ENCODE results near the gene MMP24.
"Not testable (repeated sequence)": the region's sequence is repeated elsewhere in the genome, so short reads cannot be mapped to it uniquely, and the experiment has no call there.

The MMP24 gene

GRCh38 chr20:35262321-35262720 lies 35.8 kb downstream of the MMP24 start:
- DNase-seq, result not testable (repeated sequence)

DNA sequence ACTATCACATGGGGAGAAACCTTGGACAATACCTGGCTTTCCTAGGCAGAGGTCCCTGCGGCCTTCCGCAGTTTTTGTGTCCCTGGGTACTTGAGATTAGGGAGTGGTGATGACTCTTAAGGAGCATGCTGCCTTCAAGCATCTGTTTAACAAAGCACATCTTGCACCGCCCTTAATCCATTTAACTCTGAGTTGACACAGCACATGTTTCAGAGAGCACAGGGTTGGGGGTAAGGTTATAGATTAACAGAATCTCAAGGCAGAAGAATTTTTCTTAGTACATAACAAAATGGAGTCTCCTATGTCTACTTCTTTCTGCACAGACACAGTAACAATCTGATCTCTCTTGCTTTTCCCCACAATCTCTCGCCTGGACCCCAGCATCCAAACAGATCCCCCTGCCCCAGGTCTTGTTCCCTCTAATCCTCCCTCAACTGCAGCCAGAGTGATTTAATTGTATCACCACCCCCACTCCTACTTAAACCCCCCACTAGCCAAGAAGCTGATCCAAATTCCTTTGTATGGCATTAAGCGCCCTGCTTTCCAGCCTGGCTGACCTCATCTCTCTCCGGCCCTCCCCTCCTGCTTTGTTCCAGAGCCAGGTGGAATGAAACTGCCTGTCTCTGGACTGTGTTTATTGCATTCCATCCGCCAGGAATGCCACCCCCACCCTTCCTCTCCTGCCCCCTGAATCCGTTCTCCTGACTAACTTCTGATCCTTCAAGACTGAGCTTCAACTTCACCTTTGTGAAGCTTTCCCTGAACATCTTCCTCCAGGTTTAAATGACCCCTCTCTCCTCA lies 36.4 kb downstream of the MMP24 start:
- not testable (repeated sequence) for DNase-seq

DNA sequence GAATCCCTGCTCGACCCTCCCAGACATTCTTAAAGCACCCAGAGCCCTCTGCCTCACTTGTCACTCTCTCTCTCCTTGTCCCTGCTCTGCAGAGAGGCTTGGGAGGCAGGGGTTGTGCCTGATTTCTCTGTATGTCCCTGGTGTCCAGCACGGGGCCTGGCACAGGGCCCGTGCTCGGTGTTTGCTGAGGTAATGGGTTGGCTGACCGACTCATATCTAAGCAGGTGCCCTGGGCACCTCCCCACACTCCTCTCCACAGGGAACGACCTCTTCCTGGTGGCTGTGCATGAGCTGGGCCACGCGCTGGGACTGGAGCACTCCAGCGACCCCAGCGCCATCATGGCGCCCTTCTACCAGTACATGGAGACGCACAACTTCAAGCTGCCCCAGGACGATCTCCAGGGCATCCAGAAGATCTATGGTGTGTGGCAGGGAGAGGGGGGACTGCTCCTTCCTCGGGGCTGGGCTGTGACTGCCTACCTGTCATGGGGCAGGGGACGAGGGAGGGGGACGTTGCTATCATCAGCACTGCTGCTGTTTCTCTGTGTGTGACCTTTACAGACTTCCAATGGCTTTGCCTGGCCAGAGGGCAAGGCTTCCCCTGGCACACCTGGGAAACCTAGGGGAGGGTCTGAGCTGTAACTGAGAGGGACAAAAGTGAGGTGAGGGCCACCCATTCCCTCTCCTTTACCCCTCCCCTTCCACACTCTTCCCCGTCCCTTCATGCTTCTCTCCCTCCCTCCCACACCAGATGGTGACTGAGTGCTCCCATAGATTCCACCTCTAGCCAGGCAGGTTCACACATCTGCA lies 37.2 kb downstream of the MMP24 start:
- DNase-seq, result no peak

DNA sequence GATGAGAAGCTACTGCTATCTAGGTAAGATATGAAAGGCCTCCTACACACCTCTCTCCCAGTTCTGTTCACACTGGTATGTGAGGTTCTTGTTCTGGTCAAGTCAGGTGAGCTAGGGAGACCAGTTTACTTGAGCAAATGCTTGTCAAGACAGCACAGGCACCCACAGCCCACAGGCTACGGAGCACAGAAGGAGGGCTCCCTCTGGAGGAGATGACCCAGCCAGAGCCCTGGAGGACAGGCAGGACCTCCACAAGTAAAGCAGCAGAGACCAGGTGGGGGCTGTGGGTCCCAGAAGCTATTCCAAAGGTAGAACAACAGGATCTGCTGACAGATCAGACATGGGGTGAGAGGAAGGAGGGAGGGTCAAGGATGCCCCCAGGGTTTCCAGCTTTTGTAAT lies 38.3 kb downstream of the MMP24 start:
- DNase-seq, result no peak

- no peak for DNase-seq
Measured at GRCh38 chr20:35267092-35267491, 40.6 kb downstream of the MMP24 start.

- DNase-seq, result peak; percentile 35
Measured at GRCh38 chr20:35269055-35269781, 42.7 kb downstream of the MMP24 start.

DNA sequence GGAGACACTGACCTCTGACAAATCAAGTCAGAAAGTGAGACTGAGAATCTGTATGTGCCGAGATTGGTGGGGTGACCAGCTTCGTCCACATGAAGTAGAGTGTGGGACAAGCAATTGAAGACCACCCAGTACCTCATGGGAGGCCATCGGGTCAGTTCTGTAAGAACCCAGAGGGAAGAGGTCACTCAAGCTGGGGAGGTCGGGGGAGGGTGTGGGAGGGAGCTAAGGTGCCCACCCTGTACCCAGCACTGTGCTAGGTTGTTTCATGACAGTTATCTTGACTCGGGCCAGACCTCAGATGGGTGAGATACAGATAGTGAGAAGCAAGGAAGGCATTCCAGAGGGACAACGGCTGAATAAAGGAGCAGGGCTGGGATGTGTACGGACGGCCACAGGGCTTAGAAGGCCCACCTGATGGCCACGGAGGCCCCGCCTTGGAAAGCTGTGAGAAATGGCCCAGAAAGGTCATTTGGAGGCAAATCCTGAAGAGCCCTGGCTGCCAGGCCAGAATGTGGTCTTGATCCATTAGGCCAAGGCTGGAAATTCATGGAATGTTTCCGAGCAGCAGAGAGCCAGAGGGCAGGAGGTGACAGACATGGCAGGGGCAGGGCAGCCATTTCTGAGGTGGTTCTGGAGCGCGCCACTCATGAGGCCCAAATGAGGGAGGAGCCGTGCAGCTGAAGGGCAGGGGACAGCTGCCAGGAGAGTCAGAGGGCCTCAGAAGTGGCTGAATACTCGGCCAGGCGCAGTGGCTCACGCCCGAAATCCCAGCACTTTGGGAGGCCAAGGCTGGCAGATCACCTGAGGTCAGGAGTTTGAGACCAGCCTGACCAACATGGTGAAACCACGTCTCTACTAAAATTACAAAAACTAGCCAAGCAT lies 43.8 kb downstream of the MMP24 start:
- no peak for DNase-seq

DNA sequence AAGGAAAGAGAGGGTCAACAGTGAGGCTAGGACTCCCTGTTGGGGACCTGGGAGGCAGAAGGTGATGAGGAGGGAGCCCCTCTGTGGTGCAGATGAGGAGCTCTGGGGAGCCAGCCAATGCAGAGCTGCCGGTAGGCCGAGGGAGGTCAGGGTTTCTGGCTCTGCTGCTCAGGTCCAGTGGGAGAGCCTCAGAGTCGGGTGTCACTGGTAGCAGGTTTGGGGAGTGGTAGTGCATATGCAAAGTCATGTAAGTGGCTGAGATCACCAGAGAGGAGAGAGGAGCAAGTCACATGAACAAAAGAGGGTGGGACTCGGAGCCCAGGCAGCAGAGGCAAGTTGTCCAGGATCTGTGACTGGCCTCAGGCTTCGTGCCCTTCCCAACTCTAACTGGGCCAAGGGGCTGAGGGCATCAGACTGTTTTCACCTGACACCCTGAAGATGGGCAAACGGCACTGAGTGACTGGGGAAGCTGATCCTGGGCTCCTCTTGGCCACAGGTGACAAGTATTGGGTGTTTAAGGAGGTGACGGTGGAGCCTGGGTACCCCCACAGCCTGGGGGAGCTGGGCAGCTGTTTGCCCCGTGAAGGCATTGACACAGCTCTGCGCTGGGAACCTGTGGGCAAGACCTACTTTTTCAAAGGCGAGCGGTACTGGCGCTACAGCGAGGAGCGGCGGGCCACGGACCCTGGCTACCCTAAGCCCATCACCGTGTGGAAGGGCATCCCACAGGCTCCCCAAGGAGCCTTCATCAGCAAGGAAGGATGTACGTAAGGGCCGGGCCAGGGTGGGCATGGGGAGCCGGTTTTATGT lies 44.8 kb downstream of the MMP24 start:
- no peak for DNase-seq

DNA sequence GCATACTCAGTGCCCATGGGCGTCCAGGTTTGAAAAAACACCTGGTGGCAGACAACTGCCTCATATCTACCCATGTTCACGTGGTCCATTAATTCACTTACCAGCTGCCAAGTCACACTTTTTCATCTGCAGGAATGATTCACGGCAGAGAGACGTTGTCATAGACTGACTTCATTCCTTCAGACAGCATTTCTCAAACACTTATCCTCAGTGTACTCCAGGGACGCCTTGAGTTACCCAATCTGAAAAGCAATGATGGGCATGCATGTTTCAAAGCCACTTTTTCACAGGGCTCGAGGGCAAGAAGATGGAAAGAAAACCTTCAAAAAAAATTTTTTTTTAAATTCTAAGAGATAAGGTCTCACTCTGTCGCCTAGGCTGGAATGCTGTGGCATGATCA lies 45.4 kb downstream of the MMP24 start:
- DNase-seq, result no peak

- DNase-seq, result no peak
Measured at GRCh38 chr20:35273449-35274171, 47.1 kb downstream of the MMP24 start.

DNA sequence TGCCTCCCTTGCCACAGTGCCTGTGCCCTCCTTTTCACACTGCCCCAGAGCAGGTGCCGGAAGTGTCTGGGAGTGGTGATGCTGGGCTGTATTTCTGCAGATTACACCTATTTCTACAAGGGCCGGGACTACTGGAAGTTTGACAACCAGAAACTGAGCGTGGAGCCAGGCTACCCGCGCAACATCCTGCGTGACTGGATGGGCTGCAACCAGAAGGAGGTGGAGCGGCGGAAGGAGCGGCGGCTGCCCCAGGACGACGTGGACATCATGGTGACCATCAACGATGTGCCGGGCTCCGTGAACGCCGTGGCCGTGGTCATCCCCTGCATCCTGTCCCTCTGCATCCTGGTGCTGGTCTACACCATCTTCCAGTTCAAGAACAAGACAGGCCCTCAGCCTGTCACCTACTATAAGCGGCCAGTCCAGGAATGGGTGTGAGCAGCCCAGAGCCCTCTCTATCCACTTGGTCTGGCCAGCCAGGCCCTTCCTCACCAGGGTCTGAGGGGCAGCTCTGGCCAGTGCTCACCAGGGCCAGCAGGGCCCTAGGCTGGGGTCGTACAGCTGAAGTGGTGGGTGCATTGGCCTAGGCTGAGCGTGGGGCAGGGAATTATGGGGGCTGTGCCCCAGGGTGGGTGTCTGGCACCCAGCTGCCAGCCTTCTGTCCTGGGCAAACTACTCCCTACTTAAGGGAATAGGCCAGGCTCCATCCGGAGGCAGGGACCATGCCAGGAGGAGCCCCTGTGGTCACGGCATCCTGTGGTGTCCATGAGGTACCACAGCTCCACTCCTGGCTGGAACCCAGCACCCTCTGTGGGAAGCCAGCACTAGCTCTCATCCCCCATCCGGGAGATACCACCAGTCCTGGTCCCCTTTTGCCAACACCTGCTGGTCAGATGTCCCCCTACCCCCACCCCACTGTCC lies 47.9 kb downstream of the MMP24 start:
- DNase-seq, result no peak

GRCh38 chr20:35275741-35276251 lies 49.3 kb downstream of the MMP24 start:
- DNase-seq, result no peak

DNA sequence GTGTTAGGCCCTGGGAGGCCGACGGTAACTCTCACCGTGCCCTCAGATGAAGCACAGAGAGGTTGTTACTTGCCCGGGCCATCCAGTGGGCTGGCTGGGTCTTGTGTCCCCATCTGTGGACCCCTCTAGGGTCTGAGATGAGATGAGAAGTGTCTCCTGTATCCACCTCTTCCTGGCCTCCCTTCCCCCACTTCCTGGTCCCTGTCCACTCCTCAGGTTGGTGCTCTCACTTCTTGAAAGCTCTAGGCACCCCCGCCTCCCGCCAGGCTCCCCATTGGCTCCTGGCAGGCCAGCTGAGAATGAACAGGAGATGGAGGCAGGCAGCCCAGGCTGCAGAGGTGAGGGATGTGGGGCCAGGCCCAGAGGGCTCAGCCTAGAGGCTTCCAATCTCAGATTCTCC lies 49.9 kb downstream of the MMP24 start:
- DNase-seq, result no peak

DNA sequence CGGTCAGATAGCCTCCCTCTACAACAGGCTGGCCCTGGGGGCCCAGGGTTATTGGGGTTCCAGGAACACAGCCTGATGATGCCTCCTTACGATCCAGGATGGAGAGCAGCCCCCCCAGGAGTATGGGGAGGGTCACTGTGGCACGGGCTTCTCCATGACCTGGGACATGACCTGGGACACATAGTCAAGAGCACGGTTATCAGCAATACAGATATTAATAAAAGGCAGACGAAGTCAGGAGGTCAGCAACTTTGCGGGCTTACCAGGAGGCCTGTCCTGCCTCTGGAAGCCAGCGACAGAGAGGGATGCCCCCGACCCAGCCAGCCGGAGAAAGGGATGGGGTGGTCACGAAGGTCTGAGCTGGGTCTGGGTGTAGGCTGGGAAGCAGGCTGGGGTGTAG lies 50.6 kb downstream of the MMP24 start:
- no peak for DNase-seq

GRCh38 chr20:35277531-35278395 lies 51.3 kb downstream of the MMP24 start, which contains the start of gene MMP24OS:
TSS of gene MMP24OS (minus strand) at chr20:35278122. CDS start at chr20:35277929, 193 bp downstream.
- DNase-seq, result peak; percentile 96

DNA sequence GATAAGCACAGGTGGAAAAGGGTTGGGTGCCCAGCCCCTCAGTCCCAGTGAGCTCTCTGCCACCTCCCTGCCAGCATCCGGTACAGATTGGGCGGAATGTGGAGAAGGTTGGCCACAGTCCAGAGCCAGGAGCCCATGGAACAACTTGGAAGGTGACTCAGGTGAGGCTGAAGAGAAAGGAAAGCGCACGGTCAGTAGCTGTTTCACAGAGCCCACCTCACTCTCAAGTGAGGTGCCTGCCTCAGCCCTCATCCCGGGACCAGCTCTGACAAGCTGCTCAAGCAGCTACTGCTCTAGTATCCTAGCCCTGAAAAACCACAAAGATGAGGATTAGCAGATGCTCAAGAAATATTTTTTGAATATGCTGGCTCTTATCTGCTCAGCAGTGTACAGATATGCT lies 52.5 kb downstream of the MMP24 start:
- no peak for DNase-seq

- DNase-seq, result no peak
Measured at GRCh38 chr20:35279533-35280174, 53.2 kb downstream of the MMP24 start.

DNA sequence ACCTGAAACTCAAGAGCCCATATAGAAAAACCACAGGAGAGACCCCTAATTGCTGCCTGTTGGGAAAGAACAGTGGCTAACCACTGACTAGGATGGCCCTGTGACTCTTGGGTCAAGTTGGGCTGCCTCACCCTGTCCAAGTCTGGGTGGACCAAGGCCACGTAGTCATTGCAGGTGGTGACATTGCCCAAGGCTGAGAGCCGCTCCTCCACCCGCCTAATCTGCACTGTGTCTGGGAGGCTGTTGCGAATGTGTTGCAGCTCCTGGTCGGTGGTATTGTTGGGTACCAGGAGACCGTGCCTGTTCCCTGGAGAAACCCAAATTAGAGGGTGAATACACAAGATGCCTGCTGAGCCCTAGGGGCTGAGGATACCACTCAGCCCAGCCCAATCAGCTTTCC lies 54.0 kb downstream of the MMP24 start:
- DNase-seq, result no peak
